ENCODE measurements around the gene GGA1.

DNA sequence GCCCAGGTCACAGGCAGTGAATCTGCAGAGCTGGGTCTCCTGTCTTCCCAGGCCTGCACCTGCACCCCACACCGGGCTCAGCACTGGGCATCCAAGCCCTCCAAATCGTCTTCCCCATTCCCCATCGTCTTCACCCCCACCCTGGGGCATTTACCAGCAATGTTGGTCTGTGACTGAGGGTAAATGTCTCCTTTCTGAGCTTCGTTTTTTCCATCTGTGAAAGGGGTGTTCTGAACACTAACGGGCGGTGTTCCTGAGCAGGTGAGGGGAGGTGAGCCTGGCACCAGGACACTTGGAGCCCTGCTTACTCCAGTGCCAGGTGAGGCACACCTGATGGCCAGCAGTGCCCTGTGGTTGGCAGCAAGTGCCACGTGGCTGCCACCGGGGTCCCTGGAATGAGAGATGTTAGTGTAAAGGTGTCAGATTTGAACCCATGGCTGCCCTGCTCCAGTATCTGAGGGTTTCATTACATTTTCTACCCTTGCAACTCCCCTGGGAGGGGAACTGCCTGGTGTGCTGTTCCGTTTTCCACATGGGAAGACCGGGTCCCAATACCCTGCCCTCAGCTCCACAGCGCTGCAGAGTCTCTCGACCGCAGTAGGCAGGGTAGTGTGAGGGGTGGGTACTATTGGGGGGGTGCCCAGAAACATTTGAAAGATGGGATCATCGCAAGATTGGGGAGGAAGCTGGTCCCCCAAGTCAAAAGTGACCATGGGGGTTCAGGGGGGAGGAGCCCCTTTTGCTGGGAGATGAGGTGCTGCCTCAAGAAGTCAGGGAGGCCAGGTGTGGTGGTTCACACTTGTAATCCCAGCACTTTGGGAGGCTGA is 46.4 kb upstream of the GGA1 start:
- TF ChIP-seq, protein P1, sequence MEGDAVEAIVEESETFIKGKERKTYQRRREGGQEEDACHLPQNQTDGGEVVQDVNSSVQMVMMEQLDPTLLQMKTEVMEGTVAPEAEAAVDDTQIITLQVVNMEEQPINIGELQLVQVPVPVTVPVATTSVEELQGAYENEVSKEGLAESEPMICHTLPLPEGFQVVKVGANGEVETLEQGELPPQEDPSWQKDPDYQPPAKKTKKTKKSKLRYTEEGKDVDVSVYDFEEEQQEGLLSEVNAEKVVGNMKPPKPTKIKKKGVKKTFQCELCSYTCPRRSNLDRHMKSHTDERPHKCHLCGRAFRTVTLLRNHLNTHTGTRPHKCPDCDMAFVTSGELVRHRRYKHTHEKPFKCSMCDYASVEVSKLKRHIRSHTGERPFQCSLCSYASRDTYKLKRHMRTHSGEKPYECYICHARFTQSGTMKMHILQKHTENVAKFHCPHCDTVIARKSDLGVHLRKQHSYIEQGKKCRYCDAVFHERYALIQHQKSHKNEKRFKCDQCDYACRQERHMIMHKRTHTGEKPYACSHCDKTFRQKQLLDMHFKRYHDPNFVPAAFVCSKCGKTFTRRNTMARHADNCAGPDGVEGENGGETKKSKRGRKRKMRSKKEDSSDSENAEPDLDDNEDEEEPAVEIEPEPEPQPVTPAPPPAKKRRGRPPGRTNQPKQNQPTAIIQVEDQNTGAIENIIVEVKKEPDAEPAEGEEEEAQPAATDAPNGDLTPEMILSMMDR (IDR thresholded peaks at IDR 0.05; ENCODE audit: low read depth, low read length), result no peak
- no peak for TF ChIP-seq POLR2A (IDR thresholded peaks at IDR 0.05; ENCODE audit: extremely low read depth, insufficient read length)
- TF ChIP-seq, protein P2, sequence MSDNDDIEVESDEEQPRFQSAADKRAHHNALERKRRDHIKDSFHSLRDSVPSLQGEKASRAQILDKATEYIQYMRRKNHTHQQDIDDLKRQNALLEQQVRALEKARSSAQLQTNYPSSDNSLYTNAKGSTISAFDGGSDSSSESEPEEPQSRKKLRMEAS (IDR thresholded peaks at IDR 0.05; ENCODE audit: low read depth, low read length), result no peak
